B cell (primary cell): Measurements from ENCODE around the gene ITGB7.

Experiments
- EZH2 ChIP-seq: IDR thresholded peaks from 2 replicates; pipeline ENCODE4 v1.6.1; 2012; ENCODE audit warnings: borderline replicate concordance, low read depth, mild to moderate bottlenecking, moderate library complexity, low read length; ENCODE audit not compliant: insufficient read depth, poor library complexity, severe bottlenecking
- TF ChIP-seq, protein P1 (sequence below): fragments of 200-600 bp; IDR thresholded peaks from one replicate; pipeline ENCODE4 v1.8.0; 2022; ENCODE audit warnings: antibody characterized with exemption, mild to moderate bottlenecking

DNA sequence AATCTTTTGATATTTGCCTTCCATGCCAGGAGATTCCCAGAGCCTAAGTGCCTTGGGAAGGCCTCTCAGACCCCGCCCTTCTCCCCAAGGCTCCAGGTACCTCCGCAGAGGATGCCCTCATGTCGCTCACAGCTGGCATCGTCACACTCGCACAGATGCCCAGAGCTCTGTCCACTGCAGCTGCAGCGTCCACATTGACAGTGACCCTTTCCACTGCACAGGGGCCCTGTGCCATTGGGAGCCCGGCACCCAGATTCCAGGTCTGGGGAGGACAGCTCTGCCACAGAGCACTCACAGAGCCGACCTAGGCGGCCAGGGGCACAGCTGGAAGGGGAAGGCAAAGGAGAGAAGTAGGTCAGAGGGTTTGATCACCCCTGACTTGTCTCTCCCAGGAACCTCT lies 14.0 kb downstream of the ITGB7 start:
- TF ChIP-seq, protein P1, sequence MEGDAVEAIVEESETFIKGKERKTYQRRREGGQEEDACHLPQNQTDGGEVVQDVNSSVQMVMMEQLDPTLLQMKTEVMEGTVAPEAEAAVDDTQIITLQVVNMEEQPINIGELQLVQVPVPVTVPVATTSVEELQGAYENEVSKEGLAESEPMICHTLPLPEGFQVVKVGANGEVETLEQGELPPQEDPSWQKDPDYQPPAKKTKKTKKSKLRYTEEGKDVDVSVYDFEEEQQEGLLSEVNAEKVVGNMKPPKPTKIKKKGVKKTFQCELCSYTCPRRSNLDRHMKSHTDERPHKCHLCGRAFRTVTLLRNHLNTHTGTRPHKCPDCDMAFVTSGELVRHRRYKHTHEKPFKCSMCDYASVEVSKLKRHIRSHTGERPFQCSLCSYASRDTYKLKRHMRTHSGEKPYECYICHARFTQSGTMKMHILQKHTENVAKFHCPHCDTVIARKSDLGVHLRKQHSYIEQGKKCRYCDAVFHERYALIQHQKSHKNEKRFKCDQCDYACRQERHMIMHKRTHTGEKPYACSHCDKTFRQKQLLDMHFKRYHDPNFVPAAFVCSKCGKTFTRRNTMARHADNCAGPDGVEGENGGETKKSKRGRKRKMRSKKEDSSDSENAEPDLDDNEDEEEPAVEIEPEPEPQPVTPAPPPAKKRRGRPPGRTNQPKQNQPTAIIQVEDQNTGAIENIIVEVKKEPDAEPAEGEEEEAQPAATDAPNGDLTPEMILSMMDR = no peak
- TF ChIP-seq EZH2 = no peak
